Right cardiac atrium (tissue), 5 donors: ENCODE data around the gene KRT78. TPM values are rescaled to one million over a fixed set of nuclear protein-coding genes. Genes with fewer than 3 reads are reported as not detected.

ENCODE experiments used
- ATAC-seq, 2 donors: fragments of 200-7000 bp; cut with Tn5 transposase; one replicate each; pipeline versions ENCODE4 v1.8.0 to v1.9.1; 2020; ENCODE audit warnings: moderate library complexity in 2 of 2, mild to moderate bottlenecking in 1 of 2
- DNase-seq, 3 donors: peaks; one replicate each; pipeline ENCODE4 v3.0.0-alpha.2; 2020
- H3K27ac ChIP-seq: one replicate; pipeline ENCODE4 v1.5.1; 2013; ENCODE audit warnings: mild to moderate bottlenecking, low read length, control low read depth, moderate library complexity
- H3K27me3 ChIP-seq: one replicate; pipeline ENCODE4 v1.6.1; 2013; ENCODE audit not compliant: control insufficient read depth, insufficient read depth
- H3K4me1 ChIP-seq: one replicate; pipeline ENCODE4 v1.6.1; 2013; ENCODE audit warnings: low read length; ENCODE audit not compliant: control insufficient read depth, insufficient read depth
- H3K4me3 ChIP-seq: one replicate; pipeline ENCODE4 v1.5.1; 2013; ENCODE audit warnings: low read length, control low read depth
- H3K9me3 ChIP-seq: one replicate; pipeline ENCODE4 v1.6.1; 2013; ENCODE audit warnings: low read length; ENCODE audit not compliant: control insufficient read depth
- WGBS: extraction: QIAGEN DNeasy Blood & Tissue Kit; methylation state at CpG from one replicate; pipeline ENCODE4 v1.1.7; 2013; 5-methylcytosine and 5-hydroxymethylcytosine counted together
- intact Hi-C, 4 donors: fragments of 100-400 bp; cut with DNase I; formaldehyde crosslinking; loops; one replicate each; pipeline versions ENCODE4 v1.11.0 to v1.14.0; 2022 to 2023
- polyA plus RNA-seq: library from polyadenylated mRNA; stranded (reverse); fragments of 200-250 nt; gene quantifications from one replicate; pipeline ENCODE4 v1.2.3, GENCODE V29; 2013
- total RNA-seq, 4 donors: library from RNA; stranded (reverse); fragmentation: NEBNext Ultra II Directional; extraction: Animal tissue kit (Norgen Biotek cat#: 25700); gene quantifications; one replicate each; pipeline ENCODE4 v1.2.1, GENCODE V29; 2021
- donor health status: healthy with polysubstance abuse.
- donor health status: DM: no; HTN: yes; CAD: no.
- donor health status: DM: no; HTN: no; CAD: no.
- donor health status: DM: no; HTN: yes; CAD: no; lungs with severe emphysema.
- donor health status: DM: yes; HTN: yes; CAD: no.

KRT78 gene
- total and polyA plus RNA-seq, 5 donors, result 0.02 TPM; not detected in 4

GRCh38 chr12:52879394-52880351 lies 30.9 kb upstream of the KRT78 start:
- ATAC-seq, result peak; percentile 86
- 7% methylated on average over 38 of the region's 38 CpGs for WGBS
- H3K9me3 ChIP-seq, result no peaks in the 10 kb centered on the region
- H3K4me1 ChIP-seq, result no peaks in the 10 kb centered on the region
- no peak overlapping the region for H3K27ac ChIP-seq
- no peak overlapping the region for H3K4me3 ChIP-seq
- DNase-seq, result peak; percentile 76 to 91 (median 89)
- intact Hi-C loops, result loop anchor here (2.0 to 10.0 kb wide), 6 partner anchors 215 to 725 kb away; no protein-coding TSS in a partner anchor
- no peaks in the 10 kb centered on the region for H3K27me3 ChIP-seq

GRCh38 chr12:52878507-52879393 lies 30.0 kb upstream of the KRT78 start:
- ATAC-seq (peak in 1 of 2 donors; percentile 15), DNase-seq (no peak)
- Histone ChIP-seq H3K27ac (no peak overlapping the region), H3K4me3 (no peak overlapping the region), H3K4me1 (peaks cover 4% of the 10 kb centered on the region), H3K9me3 (no peaks in the 10 kb centered on the region), H3K27me3 (no peaks in the 10 kb centered on the region)
- intact Hi-C loops, result loop anchor here in 2 of 4 donors (2.0 to 10.0 kb wide), 3 partner anchors 214 to 724 kb away; no protein-coding TSS in a partner anchor
- WGBS, result 74% methylated on average over 17 of the region's 17 CpGs

GRCh38 chr12:52877242-52877641 lies 28.4 kb upstream of the KRT78 start:
- intact Hi-C loops, result loop anchor here in 2 of 4 donors (10.0 kb wide), 2 partner anchors 212 to 722 kb away; no protein-coding TSS in a partner anchor
- Histone ChIP-seq H3K9me3 (no peaks in the 10 kb centered on the region), H3K27ac (no peak overlapping the region), H3K4me1 (peaks cover 6% of the 10 kb centered on the region), H3K4me3 (no peak overlapping the region), H3K27me3 (no peaks in the 10 kb centered on the region)
- ATAC-seq, result no peak
- no peak for DNase-seq
- 69% methylated on average over 3 of the region's 3 CpGs for WGBS

- H3K27me3 ChIP-seq, result no peaks in the 10 kb centered on the region
Measured at GRCh38 chr12:52876372-52876771, 27.6 kb upstream of the KRT78 start.

GRCh38 chr12:52874573-52875435 lies 26.0 kb upstream of the KRT78 start:
- Histone ChIP-seq H3K4me3 (peak overlapping the region; percentile 31), H3K4me1 (peaks cover 6% of the 10 kb centered on the region), H3K27me3 (no peaks in the 10 kb centered on the region), H3K9me3 (no peaks in the 10 kb centered on the region), H3K27ac (peak overlapping the region; percentile 65)
- 72% methylated on average over 10 of the region's 10 CpGs for WGBS
- no peak for DNase-seq
- ATAC-seq, result no peak
- intact Hi-C loops, result loop anchor here (5.0 to 10.0 kb wide), 4 partner anchors 210 to 720 kb away; no protein-coding TSS in a partner anchor

More at GRCh38 chr12:52876372-52876771, 27.6 kb upstream of the KRT78 start:
- ATAC-seq (peak in 1 of 2 donors; percentile 19), DNase-seq (peak in 2 of 3 donors; percentile 65 to 77)
- peaks cover 6% of the 10 kb centered on the region for H3K4me1 ChIP-seq
- no peak overlapping the region for H3K27ac ChIP-seq
- no peak overlapping the region for H3K4me3 ChIP-seq
- no peaks in the 10 kb centered on the region for H3K9me3 ChIP-seq
- intact Hi-C loops, result loop anchor here in 2 of 4 donors (10.0 kb wide), 2 partner anchors 212 to 722 kb away; no protein-coding TSS in a partner anchor
- 73% methylated on average over 7 of the region's 7 CpGs for whole genome bisulfite sequencing

GRCh38 chr12:52873832-52874572 lies 25.2 kb upstream of the KRT78 start:
- 3% methylated on average over 55 of the region's 55 CpGs for WGBS
- H3K4me3 ChIP-seq, result peak overlapping the region; percentile 31
- H3K27me3 ChIP-seq, result no peaks in the 10 kb centered on the region
- H3K9me3 ChIP-seq, result no peaks in the 10 kb centered on the region
- H3K4me1 ChIP-seq, result peaks cover 6% of the 10 kb centered on the region
- peak overlapping the region; percentile 65 for H3K27ac ChIP-seq
- peak; percentile 92 to 95 (median 95) for DNase-seq
- intact Hi-C loops, result loop anchor here (5.0 to 10.0 kb wide), 4 partner anchors 209 to 719 kb away; no protein-coding TSS in a partner anchor
- ATAC-seq, result peak; percentile 87 to 89

GRCh38 chr12:52873513-52873831 lies 24.7 kb upstream of the KRT78 start:
- DNase-seq, result no peak
- Histone ChIP-seq H3K9me3 (no peaks in the 10 kb centered on the region), H3K27ac (peak overlapping the region; percentile 17), H3K4me1 (peaks cover 6% of the 10 kb centered on the region), H3K4me3 (peak overlapping the region; percentile 31), H3K27me3 (no peaks in the 10 kb centered on the region)
- intact Hi-C loops, result loop anchor here (5.0 to 10.0 kb wide), 4 partner anchors 209 to 719 kb away; no protein-coding TSS in a partner anchor
- 72% methylated on average over 4 of the region's 4 CpGs for WGBS
- no peak for ATAC-seq

- ATAC-seq (no peak), DNase-seq (no peak)
- Histone ChIP-seq H3K4me3 (no peak overlapping the region), H3K27ac (no peak overlapping the region), H3K9me3 (no peaks in the 10 kb centered on the region), H3K4me1 (peaks cover 6% of the 10 kb centered on the region), H3K27me3 (no peaks in the 10 kb centered on the region)
- intact Hi-C loops, result loop anchor here (5.0 to 10.0 kb wide), 4 partner anchors 208 to 718 kb away; no protein-coding TSS in a partner anchor
- 93% methylated on average over 13 of the region's 13 CpGs for WGBS
Measured at GRCh38 chr12:52872644-52873389, 24.0 kb upstream of the KRT78 start.
